ENCODE measurements around the gene LRP1B.

DNA sequence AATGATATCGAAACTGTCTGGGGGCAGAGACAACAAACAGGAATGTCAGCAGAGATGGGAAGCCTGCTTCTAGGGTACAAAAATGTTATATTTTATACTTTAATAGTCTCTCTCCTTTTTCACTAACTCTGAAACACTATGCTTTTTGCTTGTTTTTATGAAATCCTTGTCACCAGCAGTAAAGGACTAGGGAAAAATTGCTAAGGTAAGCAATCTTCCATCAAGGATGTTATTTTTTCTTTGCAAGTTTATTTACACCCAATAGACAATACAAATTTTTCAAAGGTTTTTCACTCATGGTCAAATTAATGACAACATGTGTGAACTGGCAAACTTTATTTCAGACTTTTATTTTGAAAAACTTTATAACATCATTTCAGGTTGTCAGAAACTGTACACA is 1884.8 kb downstream of the LRP1B start:
- TF ChIP-seq, protein P1, sequence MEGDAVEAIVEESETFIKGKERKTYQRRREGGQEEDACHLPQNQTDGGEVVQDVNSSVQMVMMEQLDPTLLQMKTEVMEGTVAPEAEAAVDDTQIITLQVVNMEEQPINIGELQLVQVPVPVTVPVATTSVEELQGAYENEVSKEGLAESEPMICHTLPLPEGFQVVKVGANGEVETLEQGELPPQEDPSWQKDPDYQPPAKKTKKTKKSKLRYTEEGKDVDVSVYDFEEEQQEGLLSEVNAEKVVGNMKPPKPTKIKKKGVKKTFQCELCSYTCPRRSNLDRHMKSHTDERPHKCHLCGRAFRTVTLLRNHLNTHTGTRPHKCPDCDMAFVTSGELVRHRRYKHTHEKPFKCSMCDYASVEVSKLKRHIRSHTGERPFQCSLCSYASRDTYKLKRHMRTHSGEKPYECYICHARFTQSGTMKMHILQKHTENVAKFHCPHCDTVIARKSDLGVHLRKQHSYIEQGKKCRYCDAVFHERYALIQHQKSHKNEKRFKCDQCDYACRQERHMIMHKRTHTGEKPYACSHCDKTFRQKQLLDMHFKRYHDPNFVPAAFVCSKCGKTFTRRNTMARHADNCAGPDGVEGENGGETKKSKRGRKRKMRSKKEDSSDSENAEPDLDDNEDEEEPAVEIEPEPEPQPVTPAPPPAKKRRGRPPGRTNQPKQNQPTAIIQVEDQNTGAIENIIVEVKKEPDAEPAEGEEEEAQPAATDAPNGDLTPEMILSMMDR (IDR thresholded peaks at IDR 0.05) = no peak
- TF ChIP-seq POLR2A (IDR thresholded peaks at IDR 0.05) = no peak
